Mammary epithelial cell (primary cell): ENCODE data around the gene NPR3.

Experiments used
- EZH2 ChIP-seq: IDR thresholded peaks from 2 replicates; pipeline ENCODE4 v1.6.1; 2012; ENCODE audit warnings: low read length, inconsistent platforms, borderline replicate concordance
- TF ChIP-seq, protein P1 (sequence below), 2 donors: IDR thresholded peaks in 1 of 2; conservative IDR thresholded peaks in 1 of 2; 2 replicates each; pipeline ENCODE4 v1.5.1; 2011 to 2012; ENCODE audit warnings: inconsistent platforms in 2 of 2, low read length in 2 of 2, mild to moderate bottlenecking in 2 of 2, control low read depth in 1 of 2, low read depth in 1 of 2; ENCODE audit not compliant: insufficient read depth in 1 of 2; ENCODE audit errors: extremely low read depth in 1 of 2

GRCh38 chr5:32710550-32711361 lies at the start of gene NPR3:
- TF ChIP-seq, protein P1, sequence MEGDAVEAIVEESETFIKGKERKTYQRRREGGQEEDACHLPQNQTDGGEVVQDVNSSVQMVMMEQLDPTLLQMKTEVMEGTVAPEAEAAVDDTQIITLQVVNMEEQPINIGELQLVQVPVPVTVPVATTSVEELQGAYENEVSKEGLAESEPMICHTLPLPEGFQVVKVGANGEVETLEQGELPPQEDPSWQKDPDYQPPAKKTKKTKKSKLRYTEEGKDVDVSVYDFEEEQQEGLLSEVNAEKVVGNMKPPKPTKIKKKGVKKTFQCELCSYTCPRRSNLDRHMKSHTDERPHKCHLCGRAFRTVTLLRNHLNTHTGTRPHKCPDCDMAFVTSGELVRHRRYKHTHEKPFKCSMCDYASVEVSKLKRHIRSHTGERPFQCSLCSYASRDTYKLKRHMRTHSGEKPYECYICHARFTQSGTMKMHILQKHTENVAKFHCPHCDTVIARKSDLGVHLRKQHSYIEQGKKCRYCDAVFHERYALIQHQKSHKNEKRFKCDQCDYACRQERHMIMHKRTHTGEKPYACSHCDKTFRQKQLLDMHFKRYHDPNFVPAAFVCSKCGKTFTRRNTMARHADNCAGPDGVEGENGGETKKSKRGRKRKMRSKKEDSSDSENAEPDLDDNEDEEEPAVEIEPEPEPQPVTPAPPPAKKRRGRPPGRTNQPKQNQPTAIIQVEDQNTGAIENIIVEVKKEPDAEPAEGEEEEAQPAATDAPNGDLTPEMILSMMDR (conservative IDR thresholded peaks at IDR 0.05 in 1 of 2, IDR thresholded peaks at IDR 0.05 in 1 of 2; ENCODE audit: extremely low read depth in 1 of 2, insufficient read depth in 1 of 2, low read depth in 1 of 2, low read length in 2 of 2): no peak
- no peak for TF ChIP-seq EZH2
